Endothelial cell of hepatic sinusoid (primary cell): ENCODE measurements around the gene GALNT11.
"Not testable (repeated sequence)": the region's sequence is repeated elsewhere in the genome, so short reads cannot be mapped to it uniquely, and the experiment has no call there.

ENCODE experiments used
- in situ Hi-C: cut with HindIII; loops from 2 replicates; pipeline ENCODE4 v1.10.0; 2017; ENCODE audit warnings: low sequenced_read_pairs

The GALNT11 gene

DNA sequence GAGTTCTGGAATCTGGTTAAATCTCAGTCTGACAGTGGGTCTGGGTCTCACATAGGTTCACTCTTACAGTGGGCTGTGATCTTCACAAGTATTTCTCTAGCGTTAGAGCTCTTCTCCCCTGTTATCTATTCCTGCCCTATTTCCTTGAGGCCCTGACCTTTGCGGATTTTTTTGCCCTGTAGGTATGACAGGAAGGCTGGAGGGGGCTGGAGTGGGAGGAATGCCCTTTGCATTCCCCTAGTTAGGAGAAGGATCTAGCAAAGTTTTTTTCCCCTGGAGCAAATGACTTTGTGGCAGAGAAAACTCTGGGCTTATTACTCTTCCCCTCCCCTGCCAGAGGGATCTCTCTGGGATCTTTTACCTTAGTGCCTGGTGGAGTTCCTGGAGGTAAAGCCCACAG, 49.2 kb downstream of the GALNT11 start:
- in situ Hi-C loops = no loop called here

DNA sequence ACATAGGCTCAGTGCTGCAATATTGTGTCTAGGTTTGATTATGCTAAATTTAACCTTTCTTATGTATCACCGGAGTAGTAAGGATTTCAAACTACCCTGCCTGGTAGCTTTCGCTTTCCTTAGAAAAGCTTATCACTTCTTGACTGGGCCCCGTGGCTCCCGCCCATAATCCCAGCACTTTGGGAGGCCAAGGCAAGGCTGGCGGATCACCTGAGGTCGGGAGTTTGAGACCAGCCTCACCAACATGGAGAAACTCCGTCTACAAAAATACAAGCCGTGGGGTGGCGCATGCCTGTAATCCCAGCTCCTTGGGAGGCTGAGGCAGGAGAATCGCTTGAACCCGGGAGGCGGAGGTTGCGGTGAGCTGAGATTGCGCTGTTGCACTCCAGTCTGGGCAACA, 49.9 kb downstream of the GALNT11 start:
- in situ Hi-C loops = not testable (repeated sequence)

DNA sequence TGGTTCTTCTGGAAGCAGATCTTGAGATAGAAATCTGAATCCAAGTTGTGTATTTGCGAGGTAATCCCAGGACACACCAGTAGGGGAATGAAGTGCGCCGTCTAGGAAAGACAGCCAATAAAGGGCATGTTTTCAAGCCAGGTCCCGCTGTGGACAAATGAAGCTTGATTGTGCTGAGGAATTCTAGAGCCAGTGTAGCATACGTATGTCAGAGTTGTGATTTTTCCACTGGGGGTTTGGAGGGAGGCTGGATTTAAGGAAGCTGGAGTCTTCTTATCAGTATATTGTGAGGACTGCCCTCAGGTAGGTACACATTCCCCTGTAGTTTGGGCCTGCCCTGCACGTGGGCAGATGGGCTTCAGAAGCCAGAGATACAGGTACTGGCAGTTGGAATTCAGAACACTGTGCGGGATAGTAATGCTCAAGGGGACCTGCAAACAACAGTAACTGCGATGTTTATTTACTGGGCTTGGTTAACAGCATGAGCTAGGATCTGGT, 50.9 kb downstream of the GALNT11 start:
- in situ Hi-C loops = no loop called here

DNA sequence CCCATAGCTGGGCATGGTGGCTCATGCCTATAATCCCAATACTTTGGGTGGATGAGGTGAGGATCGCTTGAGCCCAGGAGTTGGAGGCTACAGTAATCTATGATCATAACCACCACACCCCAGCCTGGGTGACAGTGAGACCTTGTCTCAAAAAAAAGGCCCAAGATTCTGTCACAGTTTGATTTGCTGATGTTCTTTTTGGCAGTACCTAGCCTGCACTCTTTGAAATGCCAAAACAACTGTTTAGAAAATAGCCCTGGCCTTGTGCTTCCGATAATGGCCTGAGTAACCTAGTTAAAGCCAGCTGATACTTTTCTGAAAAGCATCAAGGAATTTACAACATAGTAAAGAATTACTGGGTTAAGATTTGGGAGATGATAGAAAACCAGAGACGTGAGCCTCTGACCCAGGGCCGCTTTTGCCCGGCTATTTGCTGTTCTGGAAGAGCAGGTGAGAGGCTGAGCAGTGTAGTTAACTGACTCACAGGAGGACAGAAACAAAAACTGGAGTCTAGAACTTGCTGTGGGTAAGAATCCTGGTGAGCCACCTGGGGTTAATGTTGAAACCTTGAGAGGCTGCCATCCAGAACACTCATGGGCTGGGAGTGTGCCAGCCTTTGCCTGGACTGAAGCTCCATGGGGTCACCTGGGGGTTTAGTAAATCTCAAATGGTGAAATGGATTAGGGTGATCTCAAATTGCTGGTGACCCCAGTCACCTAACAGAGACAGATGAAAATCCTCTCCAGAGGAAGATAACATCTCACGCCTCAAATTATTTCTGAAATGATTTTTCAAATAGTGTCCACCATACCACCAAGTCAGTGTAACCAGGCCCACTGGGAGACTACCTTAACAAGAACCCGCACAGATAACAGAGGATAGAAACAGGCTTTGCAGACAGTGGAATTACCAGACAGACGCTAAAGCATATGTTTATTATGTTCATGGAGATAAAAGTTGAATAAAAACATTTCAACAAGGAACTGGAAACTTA, 51.8 kb downstream of the GALNT11 start:
- in situ Hi-C loops = no loop called here

DNA sequence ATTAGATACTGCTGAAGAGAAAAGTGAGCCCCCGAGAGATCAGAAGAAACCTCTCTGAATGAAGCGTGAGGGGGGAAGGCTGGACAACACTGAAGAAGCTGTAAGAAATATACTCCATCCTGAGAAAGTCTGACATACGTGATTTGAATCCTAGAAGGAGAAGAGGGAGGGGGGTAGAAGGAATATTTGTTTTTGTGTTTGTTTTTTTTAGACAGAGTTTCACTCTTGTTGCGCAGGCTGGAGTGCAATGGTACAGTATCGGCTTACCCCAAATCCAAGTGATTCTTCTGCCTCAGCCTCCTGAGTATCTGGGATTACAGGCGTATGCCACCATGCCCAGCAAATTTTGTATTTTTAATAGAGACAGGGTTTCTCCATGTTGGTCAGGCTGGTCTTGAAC, 52.6 kb downstream of the GALNT11 start:
- in situ Hi-C loops = no loop called here

DNA sequence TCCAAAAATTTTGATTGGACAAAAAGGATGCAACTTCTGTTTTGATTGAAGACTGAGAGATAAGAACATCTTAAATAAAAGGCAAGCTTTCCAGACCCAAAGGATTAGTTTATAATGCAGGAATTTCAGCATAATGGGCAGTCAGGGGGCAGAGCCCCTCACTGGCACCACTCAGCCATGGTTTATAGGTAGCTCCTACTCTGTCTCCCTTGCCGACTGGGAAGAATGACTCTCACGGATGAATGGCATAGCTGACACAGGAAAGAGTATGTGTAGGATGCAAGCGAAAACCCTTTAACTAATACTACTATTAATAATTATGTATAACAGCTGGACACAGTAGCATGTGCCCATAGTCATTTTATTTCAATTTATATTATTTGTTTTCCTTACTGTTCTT, 53.3 kb downstream of the GALNT11 start:
- in situ Hi-C loops = no loop called here

DNA sequence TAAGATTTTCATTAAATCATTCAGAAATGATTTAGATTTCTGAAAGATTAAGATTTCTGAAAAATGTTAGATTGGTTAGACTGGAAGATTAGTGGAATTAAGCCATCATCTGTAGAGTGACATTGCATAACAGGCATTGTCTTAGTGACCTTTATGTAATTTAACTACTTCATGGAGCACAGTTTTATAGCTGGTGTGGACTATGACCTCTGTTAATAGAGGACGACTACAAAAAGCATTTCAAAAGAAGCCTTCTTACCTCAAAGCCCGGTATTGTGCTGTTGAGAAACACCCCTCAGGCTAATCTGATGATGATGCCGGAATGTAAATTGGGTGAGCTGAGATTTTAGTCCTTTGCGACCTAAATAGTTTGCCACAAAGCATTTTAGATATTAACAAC, 55.6 kb downstream of the GALNT11 start:
- in situ Hi-C loops = no loop called here

DNA sequence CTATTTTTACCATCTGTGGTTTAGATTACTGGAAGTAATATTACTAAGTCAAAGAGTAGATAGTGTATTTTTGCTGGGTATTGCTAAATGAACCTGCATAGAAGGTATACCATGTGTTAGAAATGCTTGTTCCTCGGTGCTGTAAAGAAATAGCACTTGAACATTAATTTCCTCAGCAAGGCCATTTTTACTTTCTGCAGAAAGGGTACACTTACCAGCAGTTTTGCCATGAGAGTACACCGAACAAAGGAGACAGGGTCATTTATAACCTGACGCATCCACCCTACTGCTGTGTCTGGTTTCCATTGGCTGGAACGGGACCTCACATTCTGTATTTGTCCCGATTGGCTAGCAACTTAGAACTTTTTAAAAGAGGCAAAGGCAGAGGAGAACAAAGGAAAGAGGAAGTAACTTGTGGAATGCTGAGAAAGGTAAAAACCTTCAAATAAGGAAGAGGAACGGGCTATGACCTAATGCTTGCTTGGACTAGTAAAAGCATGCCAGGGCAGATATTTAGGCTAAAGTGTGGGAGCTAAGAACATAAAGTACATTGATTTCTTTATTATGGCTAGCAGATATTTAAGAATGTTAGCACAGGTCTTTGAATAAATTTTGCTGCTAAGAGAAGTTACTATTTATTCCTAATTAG, 56.7 kb downstream of the GALNT11 start:
- in situ Hi-C loops = not testable (repeated sequence)

DNA sequence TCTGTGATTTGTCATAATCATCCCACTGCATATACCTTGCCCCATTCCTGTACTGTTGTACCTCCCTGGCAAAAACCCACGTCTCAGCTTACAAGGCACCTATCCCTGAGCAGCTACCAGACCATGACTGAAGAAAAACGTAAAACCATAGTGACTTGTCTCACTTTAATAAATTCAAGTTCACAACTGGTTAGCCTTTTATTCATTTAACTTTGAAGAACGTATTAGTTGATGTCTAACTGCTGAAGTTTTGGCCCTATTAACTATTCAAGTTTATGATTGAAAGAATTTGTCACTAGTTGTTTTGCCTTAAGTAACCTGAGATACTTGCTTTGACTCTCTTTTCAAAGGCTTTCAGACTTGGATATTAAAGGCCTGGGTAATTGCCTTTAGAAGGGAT, 59.7 kb downstream of the GALNT11 start:
- in situ Hi-C loops = no loop called here

DNA sequence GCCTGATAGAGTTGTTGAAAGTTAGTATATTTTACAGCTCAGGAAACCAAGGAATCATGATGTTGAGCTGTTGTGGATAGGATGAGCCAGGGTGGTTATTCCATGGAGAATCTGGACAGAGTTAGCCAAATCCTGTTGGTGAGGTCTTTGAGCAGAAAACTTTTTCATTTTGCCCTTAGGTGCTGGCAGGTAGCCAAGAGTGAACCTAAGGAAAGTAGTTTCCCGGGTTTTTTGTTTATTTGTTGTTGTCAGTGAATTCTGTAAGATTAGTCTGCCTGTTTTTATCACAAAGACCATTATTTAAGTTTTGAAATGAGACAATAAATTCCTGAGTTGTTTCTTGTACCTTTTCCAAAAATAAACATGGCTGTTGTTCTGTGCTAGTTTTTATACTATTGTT, 61.0 kb downstream of the GALNT11 start:
- in situ Hi-C loops = no loop called here

DNA sequence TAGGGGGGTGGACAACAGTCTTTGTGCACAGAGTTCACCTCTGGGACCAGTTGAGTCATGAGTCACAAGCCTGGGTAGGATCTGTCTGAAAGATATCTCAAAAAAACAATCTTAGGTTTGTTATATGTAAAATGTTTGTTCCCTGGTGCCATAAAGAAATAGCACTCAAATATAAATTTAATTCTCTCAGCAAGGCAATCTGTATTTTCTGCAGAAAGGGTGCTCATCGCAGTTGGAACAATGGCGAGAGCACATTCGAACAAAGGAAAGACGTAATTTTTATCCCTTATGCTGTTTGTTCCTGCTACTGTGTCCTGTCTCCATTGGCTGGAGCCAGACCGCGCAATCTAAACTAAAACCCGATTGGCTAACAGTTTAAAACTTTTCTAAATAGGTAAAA, 63.7 kb downstream of the GALNT11 start:
- in situ Hi-C loops = no loop called here

DNA sequence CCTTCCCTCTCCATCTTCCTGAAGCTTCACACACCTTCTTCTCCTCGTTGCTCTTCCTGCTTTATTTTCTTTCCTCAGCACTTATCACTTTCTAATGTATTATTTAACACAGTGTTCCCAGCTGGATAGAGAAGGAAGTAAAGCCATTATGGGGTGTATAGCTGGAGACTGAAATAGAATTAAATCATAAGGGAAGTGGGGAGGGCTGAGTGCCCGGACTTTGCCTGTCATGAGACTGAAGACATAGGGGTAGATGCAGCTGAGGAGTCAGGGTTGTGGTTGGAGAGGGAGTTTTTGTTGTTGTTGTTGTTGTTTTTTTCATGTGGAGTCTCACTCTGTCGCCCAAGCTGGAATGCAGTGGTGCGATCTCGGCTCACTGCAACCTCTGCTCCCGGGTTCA, 65.3 kb downstream of the GALNT11 start:
- in situ Hi-C loops = no loop called here

DNA sequence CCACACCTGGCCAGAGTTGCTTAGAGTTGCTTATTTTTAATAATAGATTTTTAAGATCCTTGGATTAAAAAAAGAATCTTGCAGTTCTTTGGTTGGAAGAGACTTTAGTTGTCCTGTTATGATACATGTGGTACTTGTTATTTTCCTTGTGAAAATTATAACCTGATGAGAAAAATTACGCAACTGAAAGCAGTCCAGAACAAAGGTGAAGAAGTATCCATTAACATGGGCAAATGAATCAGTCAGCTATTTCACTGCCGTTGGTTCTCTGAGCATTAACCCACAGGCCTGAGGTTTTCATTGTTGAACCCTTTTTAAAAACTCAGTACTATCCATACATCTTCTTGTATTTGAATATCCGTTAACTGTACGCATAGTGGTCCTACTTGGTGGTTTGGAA, 68.2 kb downstream of the GALNT11 start:
- in situ Hi-C loops = no loop called here

DNA sequence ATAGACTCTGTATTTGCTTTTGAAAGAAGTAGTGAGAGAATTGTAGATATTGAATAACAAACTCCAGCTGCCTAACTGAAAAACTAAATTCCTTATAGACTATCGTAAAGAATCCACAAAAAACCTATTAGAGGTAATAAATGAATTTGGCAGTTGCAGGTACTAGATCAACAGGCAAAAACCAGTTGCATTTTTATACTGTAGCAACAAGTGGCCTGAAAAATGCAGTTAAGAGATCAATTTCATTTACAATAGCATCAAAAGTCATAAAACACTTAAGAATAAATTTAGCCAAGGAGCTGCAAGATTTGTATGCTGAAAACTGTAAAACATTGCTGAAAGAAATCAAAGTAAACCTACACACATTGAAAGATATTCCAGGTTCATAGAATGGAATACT, 70.3 kb downstream of the GALNT11 start:
- in situ Hi-C loops = no loop called here

DNA sequence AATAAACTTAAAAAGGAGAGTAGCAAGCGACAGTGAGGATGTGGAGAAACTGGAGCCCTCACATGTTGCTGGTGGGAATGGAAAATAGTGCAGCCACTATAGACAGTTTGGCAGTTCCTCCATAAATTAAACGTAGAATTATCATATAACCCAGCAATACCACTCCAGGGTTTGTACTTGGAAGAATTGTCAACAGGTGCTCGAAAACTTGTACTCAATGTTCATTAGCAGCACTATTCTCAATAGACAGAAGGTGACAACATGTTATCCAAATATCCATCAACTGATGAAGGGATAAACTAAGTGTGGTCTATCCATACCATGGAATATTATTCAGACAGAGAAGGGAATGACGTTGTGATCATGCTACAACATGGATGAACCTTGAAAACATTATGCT, 71.9 kb downstream of the GALNT11 start:
- in situ Hi-C loops = no loop called here

DNA sequence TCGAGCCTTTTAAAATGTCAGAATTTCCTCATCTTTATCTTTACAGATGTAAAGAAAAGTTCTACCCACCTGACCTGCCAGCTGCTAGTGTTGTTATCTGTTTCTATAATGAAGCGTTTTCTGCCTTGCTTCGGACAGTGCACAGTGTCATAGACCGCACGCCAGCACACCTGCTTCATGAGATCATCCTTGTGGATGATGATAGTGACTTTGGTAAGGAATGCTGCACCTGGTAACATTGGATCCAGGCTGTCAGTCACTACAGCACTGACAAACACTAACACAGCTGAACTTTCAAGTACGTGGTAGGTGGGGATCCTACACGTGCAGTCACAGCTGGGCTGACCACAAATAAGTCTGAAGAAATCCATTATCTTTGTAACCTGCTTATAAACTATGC, 77.6 kb downstream of the GALNT11 start:
- in situ Hi-C loops = no loop called here

DNA sequence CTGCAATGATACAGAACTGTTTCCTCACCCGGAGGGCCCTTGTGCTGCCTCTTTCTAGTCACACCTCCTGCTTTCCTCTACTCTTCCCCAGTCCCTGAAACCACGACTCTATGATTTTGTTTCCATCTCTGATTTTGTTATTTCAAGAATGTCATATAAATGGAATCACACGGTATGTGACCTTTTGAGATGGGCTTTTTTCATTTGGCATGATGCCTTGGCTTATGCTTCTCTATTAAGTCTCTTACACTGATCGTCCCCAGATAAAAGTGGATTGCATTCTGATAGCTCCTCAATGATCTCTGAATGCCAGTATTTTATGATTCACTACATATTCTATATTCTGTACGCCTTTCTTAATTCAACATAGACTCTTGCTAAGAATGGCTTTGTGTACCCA, 78.2 kb downstream of the GALNT11 start:
- in situ Hi-C loops = no loop called here

DNA sequence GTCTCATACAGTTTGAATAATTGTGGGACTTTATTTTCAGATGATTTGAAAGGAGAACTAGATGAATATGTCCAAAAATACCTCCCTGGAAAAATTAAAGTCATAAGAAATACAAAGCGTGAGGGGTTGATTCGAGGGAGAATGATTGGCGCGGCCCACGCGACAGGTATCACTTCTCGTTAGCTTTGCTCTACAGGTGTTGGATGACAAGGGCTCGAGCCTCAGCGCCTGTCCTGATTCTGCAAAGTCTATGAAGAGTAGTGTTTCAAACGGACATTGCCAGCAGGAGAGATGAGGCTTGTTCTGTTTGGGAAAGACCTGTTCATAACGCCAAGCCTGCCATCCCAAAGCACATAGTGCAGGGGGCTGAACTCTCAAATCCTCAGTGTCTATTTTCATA, 79.7 kb downstream of the GALNT11 start:
- in situ Hi-C loops = no loop called here

DNA sequence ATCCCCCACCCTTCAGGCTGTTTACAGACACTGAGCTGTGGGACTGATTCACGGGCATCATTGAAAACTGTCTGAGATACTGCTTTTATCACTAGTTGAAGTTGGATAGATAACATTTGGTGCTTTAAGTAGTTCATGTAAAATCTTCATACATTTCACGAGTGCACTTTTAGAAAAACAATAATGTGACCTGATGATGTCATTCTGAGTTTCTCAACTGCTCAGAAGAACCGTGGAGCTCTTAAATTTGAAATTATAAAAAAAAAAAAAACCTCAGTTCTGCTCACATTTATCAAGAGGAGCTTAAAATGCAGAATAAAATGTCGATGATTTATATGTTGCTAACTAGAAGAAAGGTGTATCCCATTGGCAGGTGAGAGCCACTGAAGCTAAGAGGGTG, 81.5 kb downstream of the GALNT11 start:
- in situ Hi-C loops = no loop called here

DNA sequence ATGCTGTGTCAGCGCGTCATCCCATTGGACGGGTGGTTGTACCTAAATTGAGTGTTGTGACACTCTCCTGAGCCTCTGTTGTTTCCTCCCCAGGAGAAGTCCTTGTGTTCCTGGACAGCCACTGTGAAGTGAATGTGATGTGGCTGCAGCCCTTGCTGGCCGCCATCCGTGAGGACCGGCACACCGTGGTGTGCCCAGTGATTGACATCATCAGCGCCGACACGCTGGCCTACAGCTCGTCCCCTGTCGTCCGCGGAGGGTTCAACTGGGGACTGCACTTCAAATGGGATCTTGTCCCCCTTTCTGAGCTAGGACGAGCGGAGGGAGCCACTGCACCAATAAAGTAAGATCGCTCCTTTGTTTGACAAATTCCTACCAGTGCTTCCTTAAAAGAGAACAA, 82.5 kb downstream of the GALNT11 start:
- in situ Hi-C loops = no loop called here

DNA sequence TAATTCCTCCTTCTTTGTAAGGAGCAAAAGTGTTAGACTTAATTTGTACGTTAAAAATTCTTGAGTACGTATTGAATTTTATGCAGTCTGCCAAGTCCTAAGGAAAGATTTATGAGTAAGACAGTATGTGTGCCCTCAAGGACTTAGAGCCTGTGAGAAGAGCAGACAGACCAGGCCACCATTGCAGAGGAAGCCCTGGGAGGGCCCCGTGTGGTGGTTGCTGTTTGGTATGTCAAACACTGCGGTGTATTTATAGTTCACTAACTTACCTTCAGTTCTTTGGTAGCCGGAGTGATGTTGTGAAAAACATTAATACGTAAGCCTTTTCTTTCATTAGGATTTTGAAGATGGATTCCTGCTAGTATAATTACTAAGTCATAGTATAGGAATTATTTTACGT, 82.9 kb downstream of the GALNT11 start:
- in situ Hi-C loops = no loop called here

DNA sequence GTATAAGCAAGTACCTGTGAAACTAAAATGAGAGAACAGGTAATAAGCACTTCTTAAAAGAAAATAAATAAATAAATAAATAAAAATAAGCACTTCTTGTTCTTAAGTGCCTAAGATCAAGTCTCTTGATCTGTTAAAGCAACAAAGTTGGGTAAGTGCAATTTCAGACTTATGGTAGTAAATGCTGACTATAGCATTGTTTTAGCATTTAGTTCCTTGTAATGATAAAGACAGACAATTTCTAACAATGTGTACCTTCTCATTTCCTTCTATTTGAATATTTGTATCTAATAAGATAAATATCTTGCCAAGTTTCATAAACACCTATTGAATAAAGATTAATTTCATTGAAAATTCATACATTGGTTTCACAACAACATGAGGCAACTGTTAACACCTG, 87.4 kb downstream of the GALNT11 start:
- in situ Hi-C loops = no loop called here
